GM21360 (cell line): Measurements from ENCODE around the gene AGO3.

Source experiments
- ATAC-seq: cut with Tn5 transposase; IDR thresholded peaks from one replicate; pipeline ENCODE4 v1.9.1; 2021; ENCODE audit warnings: mild to moderate bottlenecking, moderate library complexity; ENCODE audit not compliant: unreplicated experiment

The AGO3 gene

GRCh38 chr1:36080801-36081200 lies 149.9 kb downstream of the AGO3 start:
- no peak for ATAC-seq

GRCh38 chr1:36081926-36082485 lies 151.1 kb downstream of the AGO3 start:
- no peak for ATAC-seq

- ATAC-seq = no peak
Measured at GRCh38 chr1:36083219-36083618, 152.3 kb downstream of the AGO3 start.

GRCh38 chr1:36083635-36084496 lies 153.0 kb downstream of the AGO3 start, which contains the start of gene TEKT2:
TEKT2 (plus strand) TSS chr1:36084094; CDS start chr1:36084922, 828 bp downstream.
- ATAC-seq = no peak

GRCh38 chr1:36084497-36085115 lies 153.7 kb downstream of the AGO3 start:
- ATAC-seq = no peak

- ATAC-seq = no peak
Measured at GRCh38 chr1:36085126-36085525, 154.2 kb downstream of the AGO3 start.

GRCh38 chr1:36085686-36086526 lies 155.0 kb downstream of the AGO3 start:
- ATAC-seq = no peak

- ATAC-seq = no peak
Measured at GRCh38 chr1:36086529-36087232, 155.8 kb downstream of the AGO3 start.

- ATAC-seq = no peak
Measured at GRCh38 chr1:36087233-36088123, 156.6 kb downstream of the AGO3 start.

GRCh38 chr1:36088265-36088576 lies 157.3 kb downstream of the AGO3 start:
- ATAC-seq = peak; percentile 6

- peak; percentile 69 for ATAC-seq
Measured at GRCh38 chr1:36088577-36089392, 157.9 kb downstream of the AGO3 start, which contains the start of gene ADPRS. ADPRS (plus strand) TSS chr1:36088892; CDS start chr1:36088905, 13 bp downstream.

- no peak for ATAC-seq
Measured at GRCh38 chr1:36089393-36090121, 158.7 kb downstream of the AGO3 start.

GRCh38 chr1:36091141-36091540 lies 160.2 kb downstream of the AGO3 start:
- ATAC-seq = no peak

- no peak for ATAC-seq
Measured at GRCh38 chr1:36091698-36092097, 160.8 kb downstream of the AGO3 start.

- ATAC-seq = no peak
Measured at GRCh38 chr1:36092166-36092797, 161.4 kb downstream of the AGO3 start.

GRCh38 chr1:36092798-36093185 lies 161.9 kb downstream of the AGO3 start:
- ATAC-seq = no peak

- no peak for ATAC-seq
Measured at GRCh38 chr1:36093226-36093625, 162.3 kb downstream of the AGO3 start.
